ENCODE results near the gene REPS1.

Gene REPS1

DNA sequence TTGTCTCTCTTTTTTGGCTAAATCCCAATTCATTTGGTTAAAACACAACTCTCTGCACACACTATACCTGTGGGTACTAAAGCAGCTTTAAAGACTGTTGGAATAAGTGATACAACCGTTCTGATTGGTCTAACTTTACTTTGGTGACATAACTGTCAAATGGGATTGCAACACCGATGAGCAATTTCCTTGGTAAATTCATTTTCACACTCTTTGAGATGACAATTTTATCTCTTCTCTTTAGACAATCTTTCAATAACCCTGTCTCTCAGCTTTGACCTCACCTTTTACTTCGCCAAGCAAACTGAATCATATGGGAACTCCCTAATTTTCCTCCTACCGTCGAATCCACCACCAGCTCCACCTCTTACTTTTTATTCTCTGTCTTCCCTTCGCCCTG, 131.4 kb downstream of the REPS1 start:
- no peak for DNase-seq (ENCODE audit: low read depth in 2 of 2)

Data from stimulated activated CD4-positive, alpha-beta T cell treated with anti-CD3 and anti-CD28 coated beads, Interleukin-1b, Interleukin-23, amount 100 ng/mL, for 1 hour (primary cell).